DMS153 treated with DMSO at 0.1 percent for 48 hours (cell line): Measurements from ENCODE around the gene MRPL11.
A peak's percentile ranks its signal among the peaks of the same experiment; 100 is the strongest.

Experiments used
- DNase-seq: peaks from one replicate; lab custom pipeline; 2025; ENCODE audit not compliant: unreplicated experiment; lab: John Stamatoyannopoulos, UW

Gene MRPL11

GRCh38 chr11:66407651-66408050, 31.0 kb downstream of the MRPL11 start:
- DNase-seq: no peak

- DNase-seq: no peak
Observed at GRCh38 chr11:66393954-66394353, 44.7 kb downstream of the MRPL11 start.

GRCh38 chr11:66391322-66391721, 47.3 kb downstream of the MRPL11 start:
- DNase-seq: no peak

- peak; percentile 51 for DNase-seq
Observed at GRCh38 chr11:66388780-66389386, 49.8 kb downstream of the MRPL11 start.

GRCh38 chr11:66386171-66387069, 52.2 kb downstream of the MRPL11 start:
- peak; percentile 74 for DNase-seq
